GM12878 (cell line): ENCODE results near the gene WASHC2A. TPM values are rescaled to one million over a fixed set of nuclear protein-coding genes. Genes with fewer than 3 reads are reported as not detected.
"Not testable (repeated sequence)": the region's sequence is repeated elsewhere in the genome, so short reads cannot be mapped to it uniquely, and the experiment has no call there.

Source experiments
- ATAC-seq: fragments of 200-7000 bp; cut with Tn5 transposase; 3 replicates; pipeline ENCODE4 v1.9.1; 2020; ENCODE audit warnings: mild to moderate bottlenecking, moderate library complexity
- BruUV-seq: library from RNA; stranded (reverse); fragments of 400-500 nt; replicated peaks from 2 replicates; lab custom pipeline; 2021; lab: Mats Ljungman, UMichigan
- CTCF ChIA-PET: fragments of 300-600 bp; sonication (Branson Sonifier 250); formaldehyde crosslinking; extraction: SDS; loops from one replicate; lab custom pipeline; 2021; ENCODE audit warnings: inconsistent platforms; lab: Yijun Ruan, JAX
- POLR2A ChIA-PET: fragments of 350-600 bp; formaldehyde crosslinking; extraction: SDS; loops from one replicate; lab custom pipeline; 2021; ENCODE audit warnings: inconsistent platforms; lab: Charles Lee
- RAD21 ChIA-PET: fragments of 300-600 bp; sonication (Branson Sonifier 250); formaldehyde crosslinking; loops from one replicate; lab custom pipeline; 2023; ENCODE audit warnings: antibody characterized with exemption; ENCODE audit not compliant: unreplicated experiment; lab: Charles Lee
- SMC1A ChIA-PET: fragments of 300-600 bp; sonication (Branson Sonifier 250); formaldehyde crosslinking; loops from one replicate; lab custom pipeline; 2023; ENCODE audit not compliant: unreplicated experiment, uncharacterized antibody; lab: Charles Lee
- DNase-seq: peaks from one replicate; pipeline ENCODE4 v3.0.0-alpha.2; 2011; ENCODE audit warnings: low read depth, low spot score
- FAIRE-seq: peaks from 3 replicates; lab custom pipeline; 2011; peaks lifted over from hg19 to GRCh38; lab: Jason Lieb, UNC
- H2AFZ ChIP-seq: 2 replicates; pipeline ENCODE4 v1.6.0; 2011; ENCODE audit warnings: low read depth, low read length, control low read depth; ENCODE audit not compliant: control insufficient read depth
- H3K27ac ChIP-seq: 2 replicates; pipeline ENCODE4 v1.5.1; 2011; ENCODE audit warnings: control low read depth; ENCODE audit not compliant: control insufficient read depth, insufficient read depth
- H3K27me3 ChIP-seq, 2 experiments: replicated peaks in 1 of 2; 2 replicates each; pipeline versions ENCODE4 v1.6.0 to v1.6.1; 2011; ENCODE audit warnings: low read length in 1 of 2; ENCODE audit not compliant: control insufficient read depth in 2 of 2, insufficient read depth in 2 of 2
- H3K36me3 ChIP-seq, 2 experiments: 2 replicates each; pipeline ENCODE4 v1.5.1; 2011; ENCODE audit warnings: low read length in 1 of 2; ENCODE audit not compliant: control insufficient read depth in 2 of 2, insufficient read depth in 2 of 2
- H3K4me1 ChIP-seq: 2 replicates; pipeline ENCODE4 v1.6.1; 2011; ENCODE audit warnings: mild to moderate bottlenecking, low read length, moderate library complexity, mixed read lengths; ENCODE audit not compliant: control insufficient read depth, insufficient read depth
- H3K4me2 ChIP-seq: 2 replicates; pipeline ENCODE4 v1.6.0; 2011; ENCODE audit warnings: control low read depth; ENCODE audit not compliant: control insufficient read depth, insufficient read depth
- H3K4me3 ChIP-seq: fragments of 200-600 bp; sonication (generic); 2 replicates; pipeline ENCODE4 v1.5.1; 2016
- H3K79me2 ChIP-seq: 2 replicates; pipeline ENCODE4 v1.6.0; 2011; ENCODE audit warnings: low read length; ENCODE audit not compliant: control insufficient read depth, insufficient read depth
- H3K9ac ChIP-seq: 2 replicates; pipeline ENCODE4 v1.8.0; 2011; ENCODE audit warnings: low read length, control low read depth, mixed read lengths; ENCODE audit not compliant: control insufficient read depth, insufficient read depth
- H3K9me3 ChIP-seq: replicated peaks from 3 replicates; pipeline ENCODE4 v1.5.1; 2011; ENCODE audit warnings: mild to moderate bottlenecking, low read length; ENCODE audit not compliant: control insufficient read depth, insufficient read depth
- H4K20me1 ChIP-seq: 2 replicates; pipeline ENCODE4 v1.6.0; 2011; ENCODE audit not compliant: control insufficient read depth, insufficient read depth
- WGBS: methylation state at CpG from one replicate; pipeline ENCODE4 v1.1.6; 2016; ENCODE audit warnings: low lambda C conversion rate; ENCODE audit not compliant: insufficient replicate concordance, insufficient coverage; ENCODE audit errors: missing lambda C conversion rate; 5-methylcytosine and 5-hydroxymethylcytosine counted together
- in situ Hi-C: fragments of 300-500 bp; cut with MboI; formaldehyde crosslinking; loops from 9 replicates; pipeline ENCODE4 v1.14.3; 2018; ENCODE audit warnings: mixed read lengths
- intact Hi-C: fragments of 100-400 bp; cut with micrococcal nuclease; formaldehyde crosslinking; loops from one replicate; pipeline ENCODE4 v1.14.2; 2022; ENCODE audit not compliant: unreplicated experiment
- polyA plus RNA-seq, 11 experiments: library from polyadenylated mRNA; depleted of rRNA in 4 of 11; unstranded in 6 of 11; stranded (reverse) in 5 of 11; fragments of >200 nt; fragmentation: Nextera tagmentation in 4 of 11; fragmentation: Illumina TruSeq in 1 of 11; extraction: Ambion mirVana in 4 of 11; extraction: Trizol in 1 of 11; gene quantifications; 1 replicate in 1 of 11; 2 replicates in 10 of 11; pipeline versions ENCODE4 v1.2.1 to v1.2.3, GENCODE V29; 2011 to 2016; ENCODE audit warnings: inconsistent platforms in 2 of 11, missing spikeins in 2 of 11, low read depth in 1 of 11
- total RNA-seq, 4 experiments: library from RNA; depleted of rRNA in 3 of 4; stranded (reverse); fragments of >200 nt in 3 of 4; fragmentation: Illumina TruSeq in 1 of 4; extraction: Trizol in 1 of 4; gene quantifications; 2 replicates each; pipeline versions ENCODE4 v1.2.1 to v1.2.3, GENCODE V29; 2013 to 2021

The WASHC2A gene
- total and polyA plus RNA-seq, 10 of the 15 experiments (the other 5 are each of a cell fraction or from before 2014, with no cell fraction given) = 3.7 to 30.3 (median 23.6) TPM

DNA sequence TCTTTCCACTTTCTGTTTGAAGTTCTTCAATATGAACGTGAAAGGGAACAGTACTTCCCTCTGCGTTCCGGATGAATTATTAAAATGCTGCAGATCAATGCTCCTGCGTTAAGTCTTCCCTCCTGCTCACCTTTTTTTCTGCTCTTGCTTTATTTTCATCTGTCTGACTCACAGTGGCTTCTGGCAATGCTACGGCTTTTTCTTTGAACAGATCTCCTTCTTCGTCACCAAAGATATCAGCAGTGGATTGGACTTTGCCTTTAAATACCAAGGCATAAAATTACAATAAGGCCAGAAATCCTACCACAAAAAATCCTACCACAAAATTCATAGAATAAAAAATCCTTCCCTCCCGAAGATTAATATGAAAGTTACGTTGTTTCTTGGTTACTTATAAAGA, 11.1 kb upstream of the WASHC2A start:
- DNase-seq, H3K4me3 ChIP-seq, H2AFZ ChIP-seq, H3K4me2 ChIP-seq, SMC1A ChIA-PET, in situ Hi-C loops, ATAC-seq, H3K9me3 ChIP-seq, POLR2A ChIA-PET, H3K79me2 ChIP-seq, BruUV-seq, H3K4me1 ChIP-seq, H3K9ac ChIP-seq, H3K36me3 ChIP-seq, FAIRE-seq, H3K27me3 ChIP-seq, intact Hi-C loops, H3K27ac ChIP-seq, CTCF ChIA-PET, RAD21 ChIA-PET, H4K20me1 ChIP-seq: not testable (repeated sequence)
- 69% methylated on average over 8 of the region's 8 CpGs for WGBS

DNA sequence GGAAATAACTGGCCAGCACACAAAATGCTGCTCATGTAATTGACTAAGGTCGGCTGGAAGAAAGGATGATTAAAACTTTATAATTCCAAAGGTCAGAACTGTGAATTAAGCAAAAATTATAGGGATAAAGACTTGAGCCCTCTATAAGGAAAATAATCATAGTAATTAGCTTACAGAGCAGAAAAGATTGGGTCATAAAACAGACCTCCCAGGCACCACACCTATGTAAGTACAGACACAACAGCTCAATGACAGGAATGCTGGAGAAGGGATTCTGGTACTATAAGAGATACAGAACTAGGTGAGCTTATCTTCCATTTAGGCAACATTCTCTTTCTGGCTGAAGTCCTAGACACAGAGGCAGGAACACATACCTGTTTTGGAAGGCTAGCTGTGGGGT, 9.0 kb upstream of the WASHC2A start:
- BruUV-seq, H3K9me3 ChIP-seq, H3K9ac ChIP-seq, SMC1A ChIA-PET, H3K36me3 ChIP-seq, DNase-seq, ATAC-seq, RAD21 ChIA-PET, H4K20me1 ChIP-seq, H2AFZ ChIP-seq, H3K79me2 ChIP-seq, H3K4me2 ChIP-seq, CTCF ChIA-PET, FAIRE-seq, in situ Hi-C loops, intact Hi-C loops, H3K27ac ChIP-seq, POLR2A ChIA-PET, H3K4me3 ChIP-seq, H3K4me1 ChIP-seq, H3K27me3 ChIP-seq: not testable (repeated sequence)
- 55% methylated on average over 1 of the region's 1 CpG for WGBS

DNA sequence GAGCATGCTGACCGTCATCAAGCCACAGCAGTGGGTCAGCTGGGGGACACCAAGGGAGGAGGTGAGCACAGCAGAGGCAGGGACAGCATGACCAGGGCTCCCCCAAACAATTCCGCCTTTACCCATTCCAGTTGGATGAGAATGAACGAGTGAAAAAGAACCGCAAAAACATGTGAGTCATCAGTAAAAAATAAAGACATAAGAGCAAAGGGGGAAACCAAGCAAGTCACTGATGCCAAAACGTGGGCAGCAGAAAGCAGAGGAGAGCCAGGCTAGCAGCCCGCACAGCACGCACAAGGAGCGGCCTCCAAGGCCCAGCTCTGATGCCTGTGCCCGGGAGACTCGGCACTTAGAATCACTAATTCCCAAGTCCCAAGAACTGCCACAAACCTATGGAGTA, 7.8 kb upstream of the WASHC2A start:
- POLR2A ChIA-PET, H4K20me1 ChIP-seq, H3K9ac ChIP-seq, H3K9me3 ChIP-seq, FAIRE-seq, H3K27ac ChIP-seq, in situ Hi-C loops, RAD21 ChIA-PET, H3K36me3 ChIP-seq, H3K4me1 ChIP-seq, H3K79me2 ChIP-seq, H3K27me3 ChIP-seq, H2AFZ ChIP-seq, SMC1A ChIA-PET, ATAC-seq, CTCF ChIA-PET, H3K4me2 ChIP-seq, intact Hi-C loops, H3K4me3 ChIP-seq, BruUV-seq, DNase-seq: not testable (repeated sequence)
- 73% methylated on average over 10 of the region's 10 CpGs for whole genome bisulfite sequencing

DNA sequence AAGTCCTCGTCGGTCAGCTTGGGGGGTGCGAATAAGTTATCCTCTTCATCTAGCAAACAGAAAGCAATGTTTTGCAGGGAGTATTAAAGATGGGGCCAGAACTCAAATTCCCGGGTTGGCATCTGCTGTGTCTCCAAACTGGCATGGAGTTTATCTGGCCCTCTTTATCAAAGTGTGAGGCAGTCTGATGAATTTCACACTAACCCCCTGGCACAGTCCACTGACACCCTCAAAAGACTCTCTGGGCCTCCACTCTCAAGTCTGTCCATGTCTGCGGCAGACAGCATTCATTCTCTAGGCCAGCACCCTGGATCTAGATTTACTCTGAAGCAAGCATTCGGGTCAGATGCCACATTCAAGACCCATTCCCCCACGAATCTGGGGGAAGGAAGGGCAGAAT, 6.2 kb upstream of the WASHC2A start:
- H3K4me2 ChIP-seq, H3K79me2 ChIP-seq, DNase-seq, H3K36me3 ChIP-seq, H3K4me3 ChIP-seq, BruUV-seq, H3K27me3 ChIP-seq, ATAC-seq, FAIRE-seq, H4K20me1 ChIP-seq, SMC1A ChIA-PET, H3K27ac ChIP-seq, POLR2A ChIA-PET, RAD21 ChIA-PET, H2AFZ ChIP-seq, CTCF ChIA-PET, H3K9me3 ChIP-seq, intact Hi-C loops, in situ Hi-C loops, H3K4me1 ChIP-seq, H3K9ac ChIP-seq: not testable (repeated sequence)
- WGBS = 56% methylated on average over 7 of the region's 7 CpGs
